H1 (cell line): ENCODE measurements around the gene EIF5A2. TPM values are rescaled to one million over a fixed set of nuclear protein-coding genes. Genes with fewer than 3 reads are reported as not detected.

Experiments used
- CHD7 ChIP-seq: fragments of 300-600 bp; sonication (generic); IDR thresholded peaks from 2 replicates; pipeline ENCODE4 v1.7.1; 2012; ENCODE audit warnings: low read length, moderate library complexity, mild to moderate bottlenecking, inconsistent platforms; ENCODE audit not compliant: insufficient replicate concordance
- CREB1 ChIP-seq: IDR thresholded peaks from 2 replicates; pipeline ENCODE4 v1.6.1; 2012; ENCODE audit warnings: inconsistent platforms
- EZH2 ChIP-seq: fragments of 200-600 bp; sonication (generic); IDR thresholded peaks from 2 replicates; pipeline ENCODE4 v1.7.1; 2012; ENCODE audit warnings: low read depth, mild to moderate bottlenecking, moderate library complexity, low read length, inconsistent platforms; ENCODE audit not compliant: severe bottlenecking
- KDM4A ChIP-seq: IDR thresholded peaks from one replicate; pipeline ENCODE4 v1.7.1; 2012; ENCODE audit warnings: low read depth, mild to moderate bottlenecking, moderate library complexity, low read length, inconsistent platforms; ENCODE audit not compliant: severe bottlenecking
- NANOG ChIP-seq: IDR thresholded peaks from 2 replicates; pipeline ENCODE4 v1.6.1; 2011; ENCODE audit warnings: low read length, low read depth, mild to moderate bottlenecking, inconsistent platforms; ENCODE audit not compliant: insufficient read depth, poor library complexity, severe bottlenecking
- POLR2AphosphoS5 ChIP-seq: IDR thresholded peaks from 2 replicates; pipeline ENCODE4 v1.6.1; 2011; ENCODE audit warnings: low read depth, low read length
- SIN3A ChIP-seq, 2 experiments: IDR thresholded peaks in 1 of 2; conservative IDR thresholded peaks in 1 of 2; 2 replicates each; pipeline ENCODE4 v1.6.1; 2011 to 2012; ENCODE audit warnings: low read length in 2 of 2, improper control_type of control experiment in 1 of 2, low read depth in 1 of 2, mild to moderate bottlenecking in 1 of 2
- TAF7 ChIP-seq: optimal IDR thresholded peaks from 2 replicates; pipeline ENCODE3; 2011; ENCODE audit warnings: low read depth, mild to moderate bottlenecking, inconsistent platforms, low read length, moderate library complexity, borderline replicate concordance
- YY1 ChIP-seq: IDR thresholded peaks from 2 replicates; pipeline ENCODE4 v1.6.1; 2011; ENCODE audit warnings: low read depth, mild to moderate bottlenecking, low read length
- polyA plus RNA-seq, 7 experiments: library from polyadenylated mRNA; depleted of rRNA in 3 of 7; stranded (reverse) in 5 of 7; unstranded in 2 of 7; fragments of >200 nt in 5 of 7; fragments of 200-250 nt in 2 of 7; gene quantifications; 1 replicate in 5 of 7; 2 replicates in 1 of 7; 4 replicates in 1 of 7; pipeline versions ENCODE4 v1.2.1 to v1.2.3, GENCODE V29; 2011 to 2013; ENCODE audit warnings: missing spikeins in 2 of 7, mixed read lengths in 2 of 7
- total RNA-seq: library from RNA; stranded (reverse); fragmentation: NEBNext Ultra II Directional; extraction: Animal tissue kit (Norgen Biotek cat#: 25700); gene quantifications from 2 replicates; pipeline ENCODE4 v1.2.1, GENCODE V29; 2021

The EIF5A2 gene
- total and polyA plus RNA-seq, 2 of the 8 experiments (the other 6 are each of a cell fraction or from before 2014, with no cell fraction given) = 1.5 to 15.0 TPM

- TF ChIP-seq TAF7 = peak; percentile 95
- peak in 1 of 2 experiments; percentile 60; a peak in 1 of 4 replicates for TF ChIP-seq SIN3A (conservative IDR thresholded peaks at IDR 0.05 in 1 of 2, IDR thresholded peaks at IDR 0.05 in 1 of 2; ENCODE audit: low read depth in 1 of 2, low read length in 2 of 2)
- peak; percentile 94 for TF ChIP-seq YY1
- TF ChIP-seq CHD7 = no peak
- peak; percentile 87 for TF ChIP-seq CREB1
- peak; percentile 54 for TF ChIP-seq KDM4A
- TF ChIP-seq NANOG = no peak
- peak; percentile 99 for TF ChIP-seq POLR2AphosphoS5
- TF ChIP-seq EZH2 = no peak
Measured at GRCh38 chr3:170869645-170870593, 38.5 kb downstream of the EIF5A2 start, which contains the start of gene RPL22L1 (continued).
